Measurements from ENCODE around the gene TEKT5. TPM values are rescaled to one million over a fixed set of nuclear protein-coding genes. Genes with fewer than 3 reads are reported as not detected.

The TEKT5 gene
- total RNA-seq, 1 experiment from 2014 or later = not detected

DNA sequence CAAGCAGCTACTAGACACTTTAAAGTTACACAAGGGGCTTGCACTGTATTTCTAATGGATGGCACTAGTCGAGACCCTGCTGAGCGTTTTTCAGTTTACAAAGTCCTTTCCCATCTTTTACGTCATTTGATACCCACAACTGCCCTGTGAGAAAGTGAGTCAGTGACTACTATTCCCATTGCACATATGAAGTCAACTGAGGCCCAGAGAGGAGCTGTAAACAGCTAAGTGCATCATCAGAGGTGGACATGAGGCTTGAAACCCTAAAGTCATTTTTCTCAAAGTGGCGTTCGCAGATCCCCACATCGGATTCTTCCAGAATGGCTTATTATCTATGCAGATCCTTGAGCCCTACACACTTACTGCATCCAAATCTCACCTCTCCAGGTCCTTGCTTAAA is 50.6 kb downstream of the TEKT5 start:
- no peaks in the 10 kb centered on the region for H3K4me1 ChIP-seq (replicated peaks; ENCODE audit: insufficient read depth)
- no peak overlapping the region for H2AFZ ChIP-seq
- no peaks in the 10 kb centered on the region for H3K9me2 ChIP-seq (ENCODE audit: insufficient read depth)
- no peaks in the 10 kb centered on the region for H3F3A ChIP-seq (ENCODE audit: insufficient read depth, low read depth)
- H3K9me3 ChIP-seq (ENCODE audit: insufficient read depth, low read depth) = 0 out of 2 replicates have a peak, but pooled peaks cover 3% of the 10 kb centered on the region
- H3K36me3 ChIP-seq (ENCODE audit: low read depth) = no peaks in the 10 kb centered on the region
- H3K4me2 ChIP-seq = no peak overlapping the region
- intact Hi-C loops (cut with micrococcal nuclease; ENCODE audit: unreplicated experiment) = no loop called here
- H4K20me1 ChIP-seq (ENCODE audit: insufficient read depth) = no peaks in the 10 kb centered on the region
- H3K4me3 ChIP-seq = no peak overlapping the region
- DNase-seq = no peak
- POLR2A ChIA-PET (ENCODE audit: unreplicated experiment) = interaction anchor here (0.6 kb wide), 2 partner anchors 8 to 1567 kb away, joined by 3 read pairs; no protein-coding TSS in a partner anchor
- no TSS peak for BruUV-seq (replicated peaks)
- no peaks in the 10 kb centered on the region for H3K27me3 ChIP-seq (ENCODE audit: insufficient read depth, low read depth)
- CTCF ChIA-PET = no interaction called here
- no peak overlapping the region for H3K27ac ChIP-seq
- no peak for TF ChIP-seq EZH2 (IDR thresholded peaks at IDR 0.05; ENCODE audit: low read depth)
- TF ChIP-seq, protein P1, sequence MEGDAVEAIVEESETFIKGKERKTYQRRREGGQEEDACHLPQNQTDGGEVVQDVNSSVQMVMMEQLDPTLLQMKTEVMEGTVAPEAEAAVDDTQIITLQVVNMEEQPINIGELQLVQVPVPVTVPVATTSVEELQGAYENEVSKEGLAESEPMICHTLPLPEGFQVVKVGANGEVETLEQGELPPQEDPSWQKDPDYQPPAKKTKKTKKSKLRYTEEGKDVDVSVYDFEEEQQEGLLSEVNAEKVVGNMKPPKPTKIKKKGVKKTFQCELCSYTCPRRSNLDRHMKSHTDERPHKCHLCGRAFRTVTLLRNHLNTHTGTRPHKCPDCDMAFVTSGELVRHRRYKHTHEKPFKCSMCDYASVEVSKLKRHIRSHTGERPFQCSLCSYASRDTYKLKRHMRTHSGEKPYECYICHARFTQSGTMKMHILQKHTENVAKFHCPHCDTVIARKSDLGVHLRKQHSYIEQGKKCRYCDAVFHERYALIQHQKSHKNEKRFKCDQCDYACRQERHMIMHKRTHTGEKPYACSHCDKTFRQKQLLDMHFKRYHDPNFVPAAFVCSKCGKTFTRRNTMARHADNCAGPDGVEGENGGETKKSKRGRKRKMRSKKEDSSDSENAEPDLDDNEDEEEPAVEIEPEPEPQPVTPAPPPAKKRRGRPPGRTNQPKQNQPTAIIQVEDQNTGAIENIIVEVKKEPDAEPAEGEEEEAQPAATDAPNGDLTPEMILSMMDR (conservative IDR thresholded peaks at IDR 0.05) = no peak
- H3K79me2 ChIP-seq (ENCODE audit: low read depth) = no peaks in the 10 kb centered on the region

DNA sequence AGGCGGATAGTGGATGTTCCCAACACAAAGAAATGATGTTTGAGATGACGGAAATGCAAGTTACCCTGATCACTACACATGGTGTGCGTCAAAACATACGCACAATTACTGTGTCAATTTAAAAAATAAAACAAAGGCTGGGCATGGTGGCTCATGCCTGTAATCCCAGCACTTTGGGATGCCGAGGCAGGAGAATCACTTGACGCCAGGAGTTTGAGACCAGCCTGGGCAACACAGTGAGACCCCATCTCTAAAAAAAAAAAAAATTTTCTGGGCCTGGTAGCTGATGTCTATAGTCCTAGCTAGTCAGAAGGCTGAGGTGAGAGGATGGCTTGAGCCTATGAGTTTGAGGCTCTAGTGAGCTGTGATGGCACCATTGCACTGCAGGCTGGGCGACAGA is 51.8 kb downstream of the TEKT5 start:
- Histone ChIP-seq H3K79me2 (ENCODE audit: low read depth) (no peaks in the 10 kb centered on the region), H3K9me2 (ENCODE audit: insufficient read depth) (no peaks in the 10 kb centered on the region), H2AFZ (no peak overlapping the region), H3F3A (ENCODE audit: insufficient read depth, low read depth) (no peaks in the 10 kb centered on the region), H3K4me2 (no peak overlapping the region), H3K4me1 (replicated peaks; ENCODE audit: insufficient read depth) (no peaks in the 10 kb centered on the region), H3K4me3 (no peak overlapping the region), H3K27me3 (ENCODE audit: insufficient read depth, low read depth) (no peaks in the 10 kb centered on the region), H3K36me3 (ENCODE audit: low read depth) (no peaks in the 10 kb centered on the region), H3K9me3 (ENCODE audit: insufficient read depth, low read depth) (0 out of 2 replicates have a peak, but pooled peaks cover 3% of the 10 kb centered on the region), H3K27ac (no peak overlapping the region), H4K20me1 (ENCODE audit: insufficient read depth) (no peaks in the 10 kb centered on the region)
- TF ChIP-seq, protein P1 (conservative IDR thresholded peaks at IDR 0.05) = no peak
- TF ChIP-seq EZH2 (IDR thresholded peaks at IDR 0.05; ENCODE audit: low read depth) = no peak
- CTCF ChIA-PET = no interaction called here
- POLR2A ChIA-PET (ENCODE audit: unreplicated experiment) = no interaction called here
- intact Hi-C loops (cut with micrococcal nuclease; ENCODE audit: unreplicated experiment) = no loop called here
- no TSS peak for BruUV-seq (replicated peaks)
- no peak for DNase-seq

- no peak for DNase-seq
- Histone ChIP-seq H2AFZ (no peak overlapping the region), H3K27ac (no peak overlapping the region), H3K4me1 (replicated peaks; ENCODE audit: insufficient read depth) (no peaks in the 10 kb centered on the region), H3K4me2 (no peak overlapping the region), H3K4me3 (no peak overlapping the region), H3K9me2 (ENCODE audit: insufficient read depth) (no peaks in the 10 kb centered on the region), H3K9me3 (ENCODE audit: insufficient read depth, low read depth) (0 out of 2 replicates have a peak, but pooled peaks cover 3% of the 10 kb centered on the region), H4K20me1 (ENCODE audit: insufficient read depth) (no peaks in the 10 kb centered on the region), H3K36me3 (ENCODE audit: low read depth) (no peaks in the 10 kb centered on the region), H3K27me3 (ENCODE audit: insufficient read depth, low read depth) (no peaks in the 10 kb centered on the region), H3K79me2 (ENCODE audit: low read depth) (no peaks in the 10 kb centered on the region), H3F3A (ENCODE audit: insufficient read depth, low read depth) (no peaks in the 10 kb centered on the region)
- BruUV-seq (replicated peaks) = no TSS peak
- ChIA-PET POLR2A (ENCODE audit: unreplicated experiment) (no interaction called here), CTCF (no interaction called here)
- TF ChIP-seq EZH2 (IDR thresholded peaks at IDR 0.05; ENCODE audit: low read depth) = no peak
- TF ChIP-seq, protein P1 (conservative IDR thresholded peaks at IDR 0.05) = no peak
- intact Hi-C loops (cut with micrococcal nuclease; ENCODE audit: unreplicated experiment) = no loop called here
Observed at GRCh38 chr16:10641953-10642949, 52.5 kb downstream of the TEKT5 start.

Measured in PC-9 (cell line).